GM12878 (cell line): ENCODE measurements around the gene FBXW9.

Experiments
- CBX3 ChIP-seq: fragments of 200-600 bp; sonication (generic); IDR thresholded peaks from 2 replicates; pipeline ENCODE4 v1.6.1; 2016; ENCODE audit warnings: low read depth, borderline replicate concordance
- CHD4 ChIP-seq: fragments of 200-600 bp; sonication (generic); IDR thresholded peaks from 2 replicates; pipeline ENCODE4 v1.6.1; 2016; ENCODE audit warnings: mild to moderate bottlenecking
- ELK1 ChIP-seq: IDR thresholded peaks from 2 replicates; pipeline ENCODE4 v1.6.1; 2012; ENCODE audit warnings: low read depth, low read length, improper control_type of control experiment
- EP300 ChIP-seq, 2 experiments: fragments of 150-350 bp in 1 of 2; IDR thresholded peaks; 2 replicates each; pipeline ENCODE4 v1.6.1; 2011 to 2012; ENCODE audit warnings: low read depth in 2 of 2, low read length in 2 of 2, borderline replicate concordance in 1 of 2, improper control_type of control experiment in 1 of 2, inconsistent platforms in 1 of 2; ENCODE audit not compliant: control insufficient read depth in 1 of 2
- GABPA ChIP-seq: IDR thresholded peaks from 2 replicates; pipeline ENCODE4 v1.6.1; 2014; ENCODE audit warnings: antibody characterized with exemption, low read depth, mild to moderate bottlenecking, inconsistent platforms
- MXI1 ChIP-seq: fragments of 150-350 bp; IDR thresholded peaks from 2 replicates; pipeline ENCODE4 v1.6.1; 2011; ENCODE audit warnings: low read depth, mild to moderate bottlenecking, inconsistent platforms, low read length, improper control_type of control experiment
- MYC ChIP-seq: IDR thresholded peaks from 2 replicates; pipeline ENCODE4 v1.6.1; 2011; ENCODE audit warnings: mild to moderate bottlenecking, low read length, moderate library complexity, inconsistent platforms; ENCODE audit not compliant: insufficient read depth, insufficient replicate concordance, insufficient read length, severe bottlenecking
- POLR2A ChIP-seq: IDR thresholded peaks from 2 replicates; pipeline ENCODE4 v1.6.1; 2011; ENCODE audit warnings: low read depth, mild to moderate bottlenecking, low read length
- POU2F2 ChIP-seq: IDR thresholded peaks from 3 replicates; pipeline ENCODE4 v1.6.1; 2011; ENCODE audit warnings: low read depth, mild to moderate bottlenecking, low read length, borderline replicate concordance
- SIN3A ChIP-seq: IDR thresholded peaks from 2 replicates; pipeline ENCODE4 v1.6.1; 2012; ENCODE audit warnings: low read depth, low read length, improper control_type of control experiment
- SMC3 ChIP-seq: IDR thresholded peaks from 2 replicates; pipeline ENCODE4 v1.6.1; 2011; ENCODE audit warnings: low read length, improper control_type of control experiment, borderline replicate concordance
- SUZ12 ChIP-seq: fragments of 200-600 bp; sonication (generic); IDR thresholded peaks from one replicate; pipeline ENCODE4 v1.6.1; 2018; ENCODE audit warnings: antibody characterized with exemption, mild to moderate bottlenecking; ENCODE audit not compliant: unreplicated experiment
- ZZZ3 ChIP-seq: IDR thresholded peaks from 2 replicates; pipeline ENCODE4 v1.6.1; 2011; ENCODE audit warnings: low read depth; ENCODE audit not compliant: control insufficient read depth, insufficient read length
- TF ChIP-seq, protein P1 (sequence below), 3 experiments: IDR thresholded peaks in 2 of 3; conservative IDR thresholded peaks in 1 of 3; 2 replicates each; pipeline ENCODE4 v1.5.1; 2011; ENCODE audit warnings: low read depth in 3 of 3, low read length in 3 of 3, mild to moderate bottlenecking in 3 of 3, control low read depth in 2 of 3, moderate library complexity in 2 of 3, inconsistent platforms in 1 of 3, mixed read lengths in 1 of 3; ENCODE audit not compliant: control insufficient read depth in 2 of 3, insufficient read depth in 1 of 3; ENCODE audit errors: extremely low read depth in 1 of 3

DNA sequence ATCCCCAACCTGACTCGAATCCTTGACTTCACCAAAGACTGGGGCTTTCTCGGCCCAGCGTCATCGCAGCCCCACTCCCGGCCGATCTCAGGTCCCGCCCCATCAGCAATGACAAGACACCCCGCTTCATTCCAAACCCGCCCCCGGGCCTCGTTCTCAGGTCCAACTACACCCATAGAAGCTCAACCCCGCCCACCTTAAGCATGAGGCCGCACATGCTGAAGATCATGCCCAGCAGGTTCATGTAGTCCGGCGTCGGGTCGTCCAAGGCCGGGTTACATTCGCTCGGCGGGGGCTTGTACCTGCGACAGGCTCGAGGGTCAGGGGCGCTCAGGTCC lies 27.5 kb downstream of the FBXW9 start:
- TF ChIP-seq, protein P1, sequence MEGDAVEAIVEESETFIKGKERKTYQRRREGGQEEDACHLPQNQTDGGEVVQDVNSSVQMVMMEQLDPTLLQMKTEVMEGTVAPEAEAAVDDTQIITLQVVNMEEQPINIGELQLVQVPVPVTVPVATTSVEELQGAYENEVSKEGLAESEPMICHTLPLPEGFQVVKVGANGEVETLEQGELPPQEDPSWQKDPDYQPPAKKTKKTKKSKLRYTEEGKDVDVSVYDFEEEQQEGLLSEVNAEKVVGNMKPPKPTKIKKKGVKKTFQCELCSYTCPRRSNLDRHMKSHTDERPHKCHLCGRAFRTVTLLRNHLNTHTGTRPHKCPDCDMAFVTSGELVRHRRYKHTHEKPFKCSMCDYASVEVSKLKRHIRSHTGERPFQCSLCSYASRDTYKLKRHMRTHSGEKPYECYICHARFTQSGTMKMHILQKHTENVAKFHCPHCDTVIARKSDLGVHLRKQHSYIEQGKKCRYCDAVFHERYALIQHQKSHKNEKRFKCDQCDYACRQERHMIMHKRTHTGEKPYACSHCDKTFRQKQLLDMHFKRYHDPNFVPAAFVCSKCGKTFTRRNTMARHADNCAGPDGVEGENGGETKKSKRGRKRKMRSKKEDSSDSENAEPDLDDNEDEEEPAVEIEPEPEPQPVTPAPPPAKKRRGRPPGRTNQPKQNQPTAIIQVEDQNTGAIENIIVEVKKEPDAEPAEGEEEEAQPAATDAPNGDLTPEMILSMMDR (IDR thresholded peaks at IDR 0.05 in 2 of 3, conservative IDR thresholded peaks at IDR 0.05 in 1 of 3; ENCODE audit: control insufficient read depth in 2 of 3, extremely low read depth in 1 of 3, insufficient read depth in 1 of 3, low read depth in 3 of 3, low read length in 3 of 3) = no peak
- no peak for TF ChIP-seq CHD4
- TF ChIP-seq POLR2A = no peak
- no peak for TF ChIP-seq SMC3
- TF ChIP-seq SUZ12 = no peak
- TF ChIP-seq POU2F2 = no peak
- TF ChIP-seq MYC = peak; percentile 16
- no peak for TF ChIP-seq ZZZ3
- no peak for TF ChIP-seq GABPA
- no peak for TF ChIP-seq CBX3
- no peak for TF ChIP-seq ELK1
- no peak for TF ChIP-seq EP300 (IDR thresholded peaks at IDR 0.05; ENCODE audit: borderline replicate concordance in 1 of 2, control insufficient read depth in 1 of 2, low read depth in 2 of 2, low read length in 2 of 2)
- TF ChIP-seq SIN3A = no peak
- TF ChIP-seq MXI1 = no peak
